GM12892 (cell line): Measurements from ENCODE around the gene RAB6B.

Experiments used
- POLR2A ChIP-seq: IDR thresholded peaks from 2 replicates; pipeline ENCODE4 v1.6.1; 2011; ENCODE audit warnings: low read depth, low read length, control low read depth
- POLR2AphosphoS5 ChIP-seq: IDR thresholded peaks from 2 replicates; pipeline ENCODE4 v1.6.1; 2011; ENCODE audit warnings: low read depth, low read length, control low read depth
- TAF1 ChIP-seq: IDR thresholded peaks from 2 replicates; pipeline ENCODE4 v1.6.1; 2011; ENCODE audit warnings: low read depth, mild to moderate bottlenecking, control low read depth, low read length, borderline replicate concordance

- TF ChIP-seq POLR2A = no peak
- no peak for TF ChIP-seq POLR2AphosphoS5
- TF ChIP-seq TAF1 = no peak
Measured at GRCh38 chr3:133886031-133886722, 9.5 kb downstream of the RAB6B start.
